PFSK-1 (cell line): ENCODE results near the gene ABCA5.

Source experiments
- FOXP2 ChIP-seq: optimal IDR thresholded peaks from 2 replicates; pipeline ENCODE3; 2011; ENCODE audit warnings: borderline replicate concordance, control low read depth, inconsistent platforms; ENCODE audit not compliant: insufficient read depth; ENCODE audit errors: extremely low read length, extremely low read depth
- POLR2AphosphoS5 ChIP-seq: IDR thresholded peaks from 2 replicates; pipeline ENCODE4 v1.6.1; 2012; ENCODE audit warnings: low read depth, mild to moderate bottlenecking, control low read depth, low read length, moderate library complexity
- SIN3A ChIP-seq: IDR thresholded peaks from 2 replicates; pipeline ENCODE4 v1.6.1; 2012; ENCODE audit warnings: mild to moderate bottlenecking, low read length, moderate library complexity, borderline replicate concordance; ENCODE audit not compliant: insufficient read depth
- TAF1 ChIP-seq: IDR thresholded peaks from 2 replicates; pipeline ENCODE4 v1.6.1; 2012; ENCODE audit warnings: low read length, control low read depth, borderline replicate concordance; ENCODE audit not compliant: insufficient read depth
- TF ChIP-seq, protein P1 (sequence below), 2 experiments: IDR thresholded peaks; 2 replicates each; pipeline versions ENCODE4 v1.6.1 to v1.8.0; 2011 to 2012; ENCODE audit warnings: low read depth in 2 of 2, low read length in 2 of 2, control low read depth in 1 of 2, inconsistent platforms in 1 of 2, mild to moderate bottlenecking in 1 of 2, moderate library complexity in 1 of 2; ENCODE audit not compliant: insufficient read depth in 1 of 2

DNA sequence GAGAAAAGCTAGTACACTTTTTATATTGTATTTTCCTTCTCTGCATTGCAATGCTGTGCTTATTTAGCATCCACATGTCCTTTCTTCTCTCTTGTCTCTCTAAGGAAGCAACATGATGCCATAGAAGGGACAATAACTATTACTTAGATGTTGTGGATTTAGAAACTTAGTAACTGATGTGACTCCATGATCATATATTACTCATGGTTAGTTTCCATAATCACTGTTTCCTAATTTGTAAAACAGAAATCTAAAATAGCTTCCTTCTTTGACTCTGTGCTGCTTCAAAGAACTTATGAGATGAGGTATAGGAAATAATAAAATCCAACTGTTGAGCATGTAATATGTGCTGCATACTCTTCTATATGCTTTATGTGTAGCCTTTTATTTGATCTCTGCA is 6.6 kb upstream of the ABCA5 start:
- TF ChIP-seq POLR2AphosphoS5 (no peak), SIN3A (no peak), TAF1 (no peak), FOXP2 (no peak)
- TF ChIP-seq, protein P1, sequence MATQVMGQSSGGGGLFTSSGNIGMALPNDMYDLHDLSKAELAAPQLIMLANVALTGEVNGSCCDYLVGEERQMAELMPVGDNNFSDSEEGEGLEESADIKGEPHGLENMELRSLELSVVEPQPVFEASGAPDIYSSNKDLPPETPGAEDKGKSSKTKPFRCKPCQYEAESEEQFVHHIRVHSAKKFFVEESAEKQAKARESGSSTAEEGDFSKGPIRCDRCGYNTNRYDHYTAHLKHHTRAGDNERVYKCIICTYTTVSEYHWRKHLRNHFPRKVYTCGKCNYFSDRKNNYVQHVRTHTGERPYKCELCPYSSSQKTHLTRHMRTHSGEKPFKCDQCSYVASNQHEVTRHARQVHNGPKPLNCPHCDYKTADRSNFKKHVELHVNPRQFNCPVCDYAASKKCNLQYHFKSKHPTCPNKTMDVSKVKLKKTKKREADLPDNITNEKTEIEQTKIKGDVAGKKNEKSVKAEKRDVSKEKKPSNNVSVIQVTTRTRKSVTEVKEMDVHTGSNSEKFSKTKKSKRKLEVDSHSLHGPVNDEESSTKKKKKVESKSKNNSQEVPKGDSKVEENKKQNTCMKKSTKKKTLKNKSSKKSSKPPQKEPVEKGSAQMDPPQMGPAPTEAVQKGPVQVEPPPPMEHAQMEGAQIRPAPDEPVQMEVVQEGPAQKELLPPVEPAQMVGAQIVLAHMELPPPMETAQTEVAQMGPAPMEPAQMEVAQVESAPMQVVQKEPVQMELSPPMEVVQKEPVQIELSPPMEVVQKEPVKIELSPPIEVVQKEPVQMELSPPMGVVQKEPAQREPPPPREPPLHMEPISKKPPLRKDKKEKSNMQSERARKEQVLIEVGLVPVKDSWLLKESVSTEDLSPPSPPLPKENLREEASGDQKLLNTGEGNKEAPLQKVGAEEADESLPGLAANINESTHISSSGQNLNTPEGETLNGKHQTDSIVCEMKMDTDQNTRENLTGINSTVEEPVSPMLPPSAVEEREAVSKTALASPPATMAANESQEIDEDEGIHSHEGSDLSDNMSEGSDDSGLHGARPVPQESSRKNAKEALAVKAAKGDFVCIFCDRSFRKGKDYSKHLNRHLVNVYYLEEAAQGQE (IDR thresholded peaks at IDR 0.05; ENCODE audit: insufficient read depth in 1 of 2, low read depth in 2 of 2, low read length in 2 of 2): no peak
